Esophagus squamous epithelium (tissue), 4 donors: ENCODE measurements around the gene MICA.

Experiments
- POLR2A ChIP-seq, 4 donors: fragments of 450-650 bp; IDR thresholded peaks; one replicate each; pipeline ENCODE4 v1.6.1; 2017; ENCODE audit warnings: antibody characterized with exemption in 4 of 4, mild to moderate bottlenecking in 4 of 4, moderate library complexity in 3 of 4
- TF ChIP-seq, protein P1 (sequence below), 6 experiments: fragments of 450-650 bp in 4 of 6; fragments of 200-600 bp in 2 of 6; sonication (generic) in 2 of 6; IDR thresholded peaks; one replicate each; pipeline ENCODE4 v1.5.1; 2016 to 2019; ENCODE audit warnings: antibody characterized with exemption in 6 of 6, mild to moderate bottlenecking in 4 of 6, moderate library complexity in 4 of 6

DNA sequence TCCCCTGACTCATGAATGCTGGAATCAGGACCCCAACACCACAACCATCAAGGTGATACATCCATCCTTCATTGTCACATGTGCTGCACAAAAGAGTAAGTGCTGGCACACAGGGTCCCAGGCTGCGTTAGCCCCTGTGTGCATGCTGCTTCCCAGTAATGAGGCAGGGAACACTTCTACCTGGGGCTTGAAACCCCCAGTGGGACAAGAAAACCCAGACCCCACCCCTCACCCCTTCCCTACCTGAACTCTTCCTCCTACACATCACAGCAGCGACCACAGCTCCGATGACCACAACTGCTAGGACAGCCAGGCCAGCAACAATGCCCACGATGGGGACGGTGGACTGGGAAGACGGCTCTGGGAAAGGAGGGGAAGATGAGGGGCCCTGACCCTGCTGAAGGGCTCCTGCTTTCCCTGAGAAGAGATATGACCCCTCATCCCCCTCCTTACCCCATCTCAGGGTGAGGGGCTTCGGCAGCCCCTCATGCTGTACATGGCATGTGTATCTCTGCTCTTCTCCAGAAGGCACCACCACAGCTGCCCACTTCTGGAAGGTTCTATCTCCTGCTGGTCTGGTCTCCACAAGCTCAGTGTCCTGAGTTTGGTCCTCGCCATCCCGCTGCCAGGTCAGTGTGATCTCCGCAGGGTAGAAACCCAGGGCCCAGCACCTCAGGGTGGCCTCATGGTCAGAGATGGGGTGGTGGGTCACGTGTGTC lies 48.4 kb upstream of the MICA start:
- no peak for TF ChIP-seq POLR2A (IDR thresholded peaks at IDR 0.05)
- TF ChIP-seq, protein P1, sequence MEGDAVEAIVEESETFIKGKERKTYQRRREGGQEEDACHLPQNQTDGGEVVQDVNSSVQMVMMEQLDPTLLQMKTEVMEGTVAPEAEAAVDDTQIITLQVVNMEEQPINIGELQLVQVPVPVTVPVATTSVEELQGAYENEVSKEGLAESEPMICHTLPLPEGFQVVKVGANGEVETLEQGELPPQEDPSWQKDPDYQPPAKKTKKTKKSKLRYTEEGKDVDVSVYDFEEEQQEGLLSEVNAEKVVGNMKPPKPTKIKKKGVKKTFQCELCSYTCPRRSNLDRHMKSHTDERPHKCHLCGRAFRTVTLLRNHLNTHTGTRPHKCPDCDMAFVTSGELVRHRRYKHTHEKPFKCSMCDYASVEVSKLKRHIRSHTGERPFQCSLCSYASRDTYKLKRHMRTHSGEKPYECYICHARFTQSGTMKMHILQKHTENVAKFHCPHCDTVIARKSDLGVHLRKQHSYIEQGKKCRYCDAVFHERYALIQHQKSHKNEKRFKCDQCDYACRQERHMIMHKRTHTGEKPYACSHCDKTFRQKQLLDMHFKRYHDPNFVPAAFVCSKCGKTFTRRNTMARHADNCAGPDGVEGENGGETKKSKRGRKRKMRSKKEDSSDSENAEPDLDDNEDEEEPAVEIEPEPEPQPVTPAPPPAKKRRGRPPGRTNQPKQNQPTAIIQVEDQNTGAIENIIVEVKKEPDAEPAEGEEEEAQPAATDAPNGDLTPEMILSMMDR (IDR thresholded peaks at IDR 0.05) = no peak
